IPS-18c (cell line): ENCODE data around the gene ZC3H6.
"Not testable (repeated sequence)": the region's sequence is repeated elsewhere in the genome, so short reads cannot be mapped to it uniquely, and the experiment has no call there.

ENCODE experiments used
- H3K4me3 ChIP-seq: 2 replicates; pipeline ENCODE4 v1.7.0; 2013; ENCODE audit warnings: low read depth, mild to moderate bottlenecking, low read length, moderate library complexity; ENCODE audit not compliant: insufficient read depth
- H3K9me3 ChIP-seq: one replicate; pipeline ENCODE4 v1.6.1; 2013; ENCODE audit warnings: mild to moderate bottlenecking, low read length, moderate library complexity; ENCODE audit not compliant: control insufficient read depth, insufficient read depth

Gene ZC3H6

DNA sequence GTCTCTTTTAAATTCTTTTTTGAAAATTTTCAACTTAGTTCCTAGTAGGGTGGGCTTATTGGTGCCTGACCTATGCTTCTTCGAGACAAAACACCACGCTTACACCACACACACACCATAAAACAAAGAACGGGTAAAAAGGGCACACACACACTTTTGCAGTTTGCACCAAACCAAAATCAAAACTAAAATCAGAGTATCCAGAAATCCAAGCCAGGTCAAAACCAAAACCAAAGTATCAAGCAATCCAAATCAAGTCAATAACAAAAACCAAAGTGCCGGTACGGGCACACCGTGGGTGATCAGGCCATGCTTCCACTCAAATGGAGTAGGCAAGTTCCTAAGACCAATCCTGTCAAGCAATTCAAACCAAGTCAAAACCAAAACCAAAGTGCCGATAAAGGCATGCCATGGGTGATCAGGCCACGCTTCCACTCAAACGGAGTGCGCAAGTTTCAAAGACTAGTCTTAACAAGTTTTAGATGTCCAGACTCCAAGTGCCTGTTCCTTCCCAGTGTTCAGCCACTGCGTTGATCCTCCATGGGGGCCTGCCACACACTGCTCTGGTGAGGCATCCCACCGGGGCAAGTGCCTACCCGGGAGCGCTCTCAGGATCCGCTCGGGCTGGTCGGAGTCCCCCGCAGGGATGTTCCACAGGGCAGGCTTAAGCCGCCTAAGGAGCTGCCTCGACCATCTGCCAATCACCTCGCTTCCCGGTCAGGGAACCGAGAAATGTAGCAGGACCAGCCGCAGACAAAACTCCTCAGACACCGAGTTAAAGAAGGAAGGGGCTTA is 77.6 kb downstream of the ZC3H6 start:
- not testable (repeated sequence) for H3K4me3 ChIP-seq, H3K9me3 ChIP-seq

DNA sequence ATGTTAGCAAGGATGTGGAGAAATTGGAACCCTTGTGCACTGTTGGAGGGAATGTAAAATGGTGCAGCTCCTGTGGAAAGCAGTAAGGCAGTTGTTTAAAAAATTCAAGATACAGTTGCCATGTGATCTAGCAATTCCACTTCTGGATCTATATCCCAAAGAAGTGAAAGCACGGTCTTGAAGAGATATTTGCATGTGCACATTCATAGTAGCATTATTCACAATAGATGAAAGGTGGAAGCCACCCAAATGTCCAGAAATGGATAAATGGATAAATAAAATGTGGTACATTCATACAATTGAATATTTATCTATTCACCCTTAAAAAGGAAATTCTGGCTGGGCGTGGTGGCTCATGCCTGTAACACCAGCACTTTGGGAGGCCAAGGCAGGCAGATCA is 78.9 kb downstream of the ZC3H6 start:
- H3K9me3 ChIP-seq, H3K4me3 ChIP-seq: not testable (repeated sequence)

DNA sequence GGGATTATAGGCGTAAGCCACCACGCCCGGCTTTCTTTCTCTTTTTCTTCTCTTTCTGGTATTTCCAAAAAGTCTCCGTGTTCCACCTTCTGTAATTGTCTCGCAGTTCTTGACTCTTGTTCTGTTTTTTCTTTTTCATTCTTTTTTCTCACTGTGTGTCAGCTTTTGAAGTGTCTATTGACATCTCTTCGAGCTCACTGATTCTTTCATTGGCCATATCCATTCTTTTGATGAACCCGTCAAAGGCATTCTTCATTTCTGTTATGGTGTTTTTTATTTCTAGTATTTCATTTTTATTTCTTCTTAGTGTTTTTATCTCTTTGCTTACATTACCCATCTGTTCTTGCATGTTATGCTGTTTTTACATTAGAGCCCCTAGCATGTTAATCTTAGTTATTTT is 84.7 kb downstream of the ZC3H6 start:
- not testable (repeated sequence) for H3K4me3 ChIP-seq, H3K9me3 ChIP-seq
